ENCODE measurements around the gene NFATC2.

The NFATC2 gene

GRCh38 chr20:51493346-51493791 lies 49.1 kb downstream of the NFATC2 start:
- no peak for ATAC-seq
- no peak for TF ChIP-seq TCF4 (CRISPR knock-in tag; IDR thresholded peaks at IDR 0.05; ENCODE audit: borderline replicate concordance)
- TF ChIP-seq RARB (CRISPR knock-in tag; IDR thresholded peaks at IDR 0.05), result no peak
- no peak for TF ChIP-seq PATZ1 (CRISPR knock-in tag; IDR thresholded peaks at IDR 0.05; ENCODE audit: borderline replicate concordance)
- no peak for TF ChIP-seq ARNTL (CRISPR knock-in tag; IDR thresholded peaks at IDR 0.05; ENCODE audit: borderline replicate concordance, low read depth)
- TF ChIP-seq OSR1 (CRISPR knock-in tag; IDR thresholded peaks at IDR 0.05), result no peak
- TF ChIP-seq ZNF70 (CRISPR knock-in tag; IDR thresholded peaks at IDR 0.05), result no peak
- no peak for TF ChIP-seq ESRRG (CRISPR knock-in tag; IDR thresholded peaks at IDR 0.05)
- no peak for TF ChIP-seq ZFP30 (CRISPR knock-in tag; IDR thresholded peaks at IDR 0.05)
- TF ChIP-seq, protein P1, sequence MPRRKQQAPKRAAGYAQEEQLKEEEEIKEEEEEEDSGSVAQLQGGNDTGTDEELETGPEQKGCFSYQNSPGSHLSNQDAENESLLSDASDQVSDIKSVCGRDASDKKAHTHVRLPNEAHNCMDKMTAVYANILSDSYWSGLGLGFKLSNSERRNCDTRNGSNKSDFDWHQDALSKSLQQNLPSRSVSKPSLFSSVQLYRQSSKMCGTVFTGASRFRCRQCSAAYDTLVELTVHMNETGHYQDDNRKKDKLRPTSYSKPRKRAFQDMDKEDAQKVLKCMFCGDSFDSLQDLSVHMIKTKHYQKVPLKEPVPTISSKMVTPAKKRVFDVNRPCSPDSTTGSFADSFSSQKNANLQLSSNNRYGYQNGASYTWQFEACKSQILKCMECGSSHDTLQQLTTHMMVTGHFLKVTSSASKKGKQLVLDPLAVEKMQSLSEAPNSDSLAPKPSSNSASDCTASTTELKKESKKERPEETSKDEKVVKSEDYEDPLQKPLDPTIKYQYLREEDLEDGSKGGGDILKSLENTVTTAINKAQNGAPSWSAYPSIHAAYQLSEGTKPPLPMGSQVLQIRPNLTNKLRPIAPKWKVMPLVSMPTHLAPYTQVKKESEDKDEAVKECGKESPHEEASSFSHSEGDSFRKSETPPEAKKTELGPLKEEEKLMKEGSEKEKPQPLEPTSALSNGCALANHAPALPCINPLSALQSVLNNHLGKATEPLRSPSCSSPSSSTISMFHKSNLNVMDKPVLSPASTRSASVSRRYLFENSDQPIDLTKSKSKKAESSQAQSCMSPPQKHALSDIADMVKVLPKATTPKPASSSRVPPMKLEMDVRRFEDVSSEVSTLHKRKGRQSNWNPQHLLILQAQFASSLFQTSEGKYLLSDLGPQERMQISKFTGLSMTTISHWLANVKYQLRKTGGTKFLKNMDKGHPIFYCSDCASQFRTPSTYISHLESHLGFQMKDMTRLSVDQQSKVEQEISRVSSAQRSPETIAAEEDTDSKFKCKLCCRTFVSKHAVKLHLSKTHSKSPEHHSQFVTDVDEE (CRISPR knock-in tag; IDR thresholded peaks at IDR 0.05), result no peak
- no peak for TF ChIP-seq BACH2 (CRISPR knock-in tag; IDR thresholded peaks at IDR 0.05; ENCODE audit: borderline replicate concordance)
- no peak for TF ChIP-seq GLIS3 (CRISPR knock-in tag; IDR thresholded peaks at IDR 0.05)
- TF ChIP-seq ZNF565 (CRISPR knock-in tag; conservative IDR thresholded peaks at IDR 0.05; ENCODE audit: low read depth), result no peak
- TF ChIP-seq CSDC2 (CRISPR knock-in tag; IDR thresholded peaks at IDR 0.05), result no peak
- no peak for TF ChIP-seq ISL1 (CRISPR knock-in tag; IDR thresholded peaks at IDR 0.05)
- TF ChIP-seq PPARA (CRISPR knock-in tag; IDR thresholded peaks at IDR 0.05; ENCODE audit: borderline replicate concordance), result no peak
- TF ChIP-seq, protein P2, sequence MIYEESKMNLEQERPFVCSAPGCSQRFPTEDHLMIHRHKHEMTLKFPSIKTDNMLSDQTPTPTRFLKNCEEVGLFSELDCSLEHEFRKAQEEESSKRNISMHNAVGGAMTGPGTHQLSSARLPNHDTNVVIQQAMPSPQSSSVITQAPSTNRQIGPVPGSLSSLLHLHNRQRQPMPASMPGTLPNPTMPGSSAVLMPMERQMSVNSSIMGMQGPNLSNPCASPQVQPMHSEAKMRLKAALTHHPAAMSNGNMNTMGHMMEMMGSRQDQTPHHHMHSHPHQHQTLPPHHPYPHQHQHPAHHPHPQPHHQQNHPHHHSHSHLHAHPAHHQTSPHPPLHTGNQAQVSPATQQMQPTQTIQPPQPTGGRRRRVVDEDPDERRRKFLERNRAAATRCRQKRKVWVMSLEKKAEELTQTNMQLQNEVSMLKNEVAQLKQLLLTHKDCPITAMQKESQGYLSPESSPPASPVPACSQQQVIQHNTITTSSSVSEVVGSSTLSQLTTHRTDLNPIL (CRISPR knock-in tag; IDR thresholded peaks at IDR 0.05; ENCODE audit: low read depth), result no peak
- TF ChIP-seq ZFP3 (CRISPR knock-in tag; IDR thresholded peaks at IDR 0.05), result no peak
- no peak for TF ChIP-seq ZC3H10 (CRISPR knock-in tag; IDR thresholded peaks at IDR 0.05)
- TF ChIP-seq SNAI2 (CRISPR knock-in tag; IDR thresholded peaks at IDR 0.05), result no peak

- no peak for ATAC-seq
- TF ChIP-seq, protein P2 (CRISPR knock-in tag; IDR thresholded peaks at IDR 0.05; ENCODE audit: low read depth), result no peak
- no peak for TF ChIP-seq GLIS3 (CRISPR knock-in tag; IDR thresholded peaks at IDR 0.05)
- TF ChIP-seq, protein P1 (CRISPR knock-in tag; IDR thresholded peaks at IDR 0.05), result no peak
- no peak for TF ChIP-seq ESRRG (CRISPR knock-in tag; IDR thresholded peaks at IDR 0.05)
- TF ChIP-seq SNAI2 (CRISPR knock-in tag; IDR thresholded peaks at IDR 0.05), result no peak
- TF ChIP-seq TCF4 (CRISPR knock-in tag; IDR thresholded peaks at IDR 0.05; ENCODE audit: borderline replicate concordance), result no peak
- no peak for TF ChIP-seq TOX (CRISPR knock-in tag; IDR thresholded peaks at IDR 0.05; ENCODE audit: borderline replicate concordance)
- TF ChIP-seq ISL1 (CRISPR knock-in tag; IDR thresholded peaks at IDR 0.05), result no peak
- TF ChIP-seq ZNF70 (CRISPR knock-in tag; IDR thresholded peaks at IDR 0.05), result no peak
- TF ChIP-seq PATZ1 (CRISPR knock-in tag; IDR thresholded peaks at IDR 0.05; ENCODE audit: borderline replicate concordance), result no peak
- TF ChIP-seq RARB (CRISPR knock-in tag; IDR thresholded peaks at IDR 0.05), result no peak
- no peak for TF ChIP-seq CSRNP3 (CRISPR knock-in tag; IDR thresholded peaks at IDR 0.05)
- TF ChIP-seq OSR1 (CRISPR knock-in tag; IDR thresholded peaks at IDR 0.05), result no peak
- TF ChIP-seq BACH2 (CRISPR knock-in tag; IDR thresholded peaks at IDR 0.05; ENCODE audit: borderline replicate concordance), result no peak
- TF ChIP-seq ZNF565 (CRISPR knock-in tag; conservative IDR thresholded peaks at IDR 0.05; ENCODE audit: low read depth), result no peak
These were observed 50.1 kb downstream of the NFATC2 start for GRCh38 chr20:51492167-51493092.
